SKM-1 (cell line): ENCODE results near the gene SH3RF3.

Source experiments
- DNase-seq: peaks from one replicate; lab custom pipeline; 2025; ENCODE audit not compliant: unreplicated experiment; lab: John Stamatoyannopoulos, UW

Gene SH3RF3

GRCh38 chr2:109137616-109138015, 8.6 kb downstream of the SH3RF3 start:
- DNase-seq: no peak

DNA sequence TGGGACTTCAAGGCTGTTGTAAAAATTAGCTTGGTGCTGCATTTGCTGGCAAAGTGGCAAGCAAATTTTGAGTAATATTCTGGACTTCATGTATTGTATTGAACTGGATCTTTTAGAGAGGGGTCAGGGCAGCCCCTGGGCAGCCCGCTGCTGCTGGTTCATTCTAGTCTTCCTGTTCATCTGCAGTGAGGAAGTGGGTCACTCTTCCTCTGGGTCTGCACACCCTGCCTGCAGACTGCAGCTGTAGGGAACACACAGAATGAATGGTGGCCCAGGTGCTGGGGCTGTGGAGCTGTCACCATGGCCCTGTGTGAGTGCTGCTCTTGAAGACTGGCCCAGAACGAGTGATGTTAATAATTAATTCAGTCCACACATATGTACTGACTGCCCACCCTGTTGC, 9.4 kb downstream of the SH3RF3 start:
- no peak for DNase-seq

DNA sequence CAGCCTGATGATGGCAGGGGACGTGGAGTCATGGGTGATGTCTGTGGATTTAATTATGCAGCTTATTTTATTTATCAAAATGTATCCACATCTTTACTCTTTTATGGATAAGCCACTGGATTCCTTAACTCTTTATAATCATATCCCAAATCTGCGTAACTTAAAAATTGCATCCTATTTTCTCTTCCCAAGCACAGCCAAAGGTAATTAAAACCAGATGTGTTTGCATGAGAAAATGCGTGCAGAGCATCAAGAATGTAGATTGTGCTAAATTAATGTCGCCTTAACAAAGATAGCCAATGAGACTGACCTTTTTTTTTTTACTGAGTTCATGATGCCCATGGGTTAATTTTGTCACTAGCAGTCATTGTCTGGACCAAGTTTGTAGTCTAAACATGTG, 10.0 kb downstream of the SH3RF3 start:
- DNase-seq: no peak

DNA sequence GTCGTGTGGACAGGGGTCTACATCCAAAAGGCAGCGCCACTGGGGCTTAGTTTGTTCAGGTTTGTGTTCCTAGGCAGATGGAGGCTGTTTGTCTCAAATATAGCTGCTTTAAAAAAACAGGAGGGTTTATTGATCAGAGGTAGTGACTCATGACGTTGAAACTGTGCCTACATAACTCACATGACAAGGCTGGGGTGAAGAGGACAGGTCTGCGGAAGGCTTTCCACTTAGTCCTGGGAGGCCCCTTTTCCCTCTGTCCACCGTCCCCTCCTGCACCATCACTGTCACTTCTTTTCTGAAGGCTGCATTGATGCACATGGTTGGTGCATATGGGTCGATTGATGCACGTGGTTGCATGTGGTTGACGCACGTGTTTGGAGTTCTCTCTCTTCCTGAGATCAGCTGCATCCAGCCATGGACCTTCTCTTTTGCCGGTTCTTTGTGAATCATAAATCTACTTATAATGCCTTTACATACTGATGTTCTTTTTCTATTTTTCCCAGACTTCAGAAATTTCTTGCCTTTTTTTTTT, 10.9 kb downstream of the SH3RF3 start:
- DNase-seq: no peak

DNA sequence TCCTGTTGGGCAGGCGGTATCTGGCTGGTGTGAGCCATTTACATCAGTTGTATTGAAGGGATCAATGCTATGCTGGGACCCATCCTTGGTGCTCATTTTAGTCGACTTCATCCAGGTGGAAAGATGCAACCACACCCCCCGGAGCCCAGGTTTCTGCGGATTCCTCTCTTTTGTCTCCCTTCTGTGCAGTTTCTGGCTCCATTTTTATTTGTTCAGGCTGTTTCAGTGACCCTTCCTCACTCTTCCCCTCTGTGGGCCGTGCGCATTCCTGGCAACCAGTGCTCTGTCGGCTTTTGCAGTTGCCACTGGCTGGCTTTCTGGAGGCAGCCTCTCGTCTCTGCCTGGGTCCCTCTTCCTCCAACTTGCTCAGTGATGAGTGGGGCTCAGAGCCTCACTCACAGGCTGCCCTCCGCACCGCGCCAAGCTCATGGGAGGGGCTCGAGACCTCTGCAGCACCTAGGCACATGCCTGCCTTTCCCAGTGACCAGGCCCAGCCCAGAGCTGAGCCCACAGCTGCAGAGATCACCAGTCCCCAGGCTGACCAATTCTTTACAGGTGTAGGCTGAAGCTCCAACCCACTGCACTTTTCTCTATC, 12.1 kb downstream of the SH3RF3 start:
- DNase-seq: no peak

- DNase-seq: no peak
These were observed 12.8 kb downstream of the SH3RF3 start for GRCh38 chr2:109141727-109142283.

GRCh38 chr2:109142416-109143210, 13.6 kb downstream of the SH3RF3 start:
- no peak for DNase-seq

GRCh38 chr2:109143214-109144187, 14.5 kb downstream of the SH3RF3 start:
- DNase-seq: no peak

- DNase-seq: no peak
These were observed 15.3 kb downstream of the SH3RF3 start for GRCh38 chr2:109144271-109144670.

GRCh38 chr2:109144721-109145120, 15.7 kb downstream of the SH3RF3 start:
- DNase-seq: no peak

GRCh38 chr2:109145286-109145685, 16.3 kb downstream of the SH3RF3 start:
- no peak for DNase-seq

DNA sequence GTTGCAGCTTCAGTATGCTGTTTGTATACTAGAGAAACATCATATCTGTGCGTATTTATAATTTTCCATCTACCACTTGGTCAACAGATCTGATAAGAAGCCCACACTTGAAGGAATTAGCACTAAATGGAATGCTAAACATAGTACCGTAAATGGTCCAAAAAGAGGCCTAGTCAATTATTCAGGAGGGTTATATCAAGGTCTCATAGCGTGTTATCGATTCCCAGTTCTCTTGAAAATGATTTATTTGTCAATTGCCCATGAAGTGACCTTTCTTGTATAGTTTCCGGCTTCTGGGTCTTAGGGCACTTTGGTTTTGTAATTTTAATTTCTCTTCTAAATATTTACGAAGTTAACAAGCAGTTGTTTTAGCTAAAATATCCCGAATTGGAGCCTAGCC, 18.4 kb downstream of the SH3RF3 start:
- no peak for DNase-seq

GRCh38 chr2:109148117-109148746, 19.2 kb downstream of the SH3RF3 start:
- no peak for DNase-seq

- no peak for DNase-seq
These were observed 20.1 kb downstream of the SH3RF3 start for GRCh38 chr2:109148991-109149645.

DNA sequence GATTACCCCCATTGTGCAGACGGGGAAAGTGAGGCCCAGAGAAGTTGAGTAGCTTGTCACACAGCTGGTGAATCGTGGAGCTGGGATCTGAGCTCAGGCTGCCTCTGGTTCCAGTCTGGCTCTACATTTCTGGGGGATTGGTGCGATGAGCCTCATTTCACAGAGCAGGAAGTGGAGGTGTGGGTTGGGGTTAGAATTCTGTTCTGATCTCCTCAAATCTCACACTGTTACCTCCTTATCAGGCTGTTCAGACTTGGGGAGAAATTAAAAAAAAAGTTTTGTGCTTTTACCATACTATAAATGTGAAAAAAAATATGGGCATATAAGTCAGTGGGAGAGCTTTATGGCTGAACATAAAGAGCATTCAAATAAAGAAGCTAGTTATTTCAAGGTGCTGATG, 21.6 kb downstream of the SH3RF3 start:
- DNase-seq: no peak

DNA sequence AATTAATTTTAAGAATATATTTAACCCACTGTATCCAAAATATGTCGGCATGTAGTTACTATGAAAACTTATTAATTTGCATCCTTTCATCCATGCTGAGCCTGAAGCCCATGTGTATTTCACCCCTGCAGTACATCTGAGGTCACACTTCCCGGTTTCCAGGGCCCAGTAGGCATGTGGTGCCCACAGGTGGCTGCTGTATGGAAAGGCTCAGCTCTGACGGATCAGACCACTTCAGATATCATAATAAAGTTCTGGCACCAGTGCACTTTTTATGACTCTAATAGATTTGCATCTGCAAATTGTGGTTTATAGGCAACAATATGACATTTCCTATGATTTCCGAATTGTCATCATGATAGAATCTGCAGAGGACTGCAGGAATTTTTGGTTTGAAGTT, 22.5 kb downstream of the SH3RF3 start:
- DNase-seq: no peak

DNA sequence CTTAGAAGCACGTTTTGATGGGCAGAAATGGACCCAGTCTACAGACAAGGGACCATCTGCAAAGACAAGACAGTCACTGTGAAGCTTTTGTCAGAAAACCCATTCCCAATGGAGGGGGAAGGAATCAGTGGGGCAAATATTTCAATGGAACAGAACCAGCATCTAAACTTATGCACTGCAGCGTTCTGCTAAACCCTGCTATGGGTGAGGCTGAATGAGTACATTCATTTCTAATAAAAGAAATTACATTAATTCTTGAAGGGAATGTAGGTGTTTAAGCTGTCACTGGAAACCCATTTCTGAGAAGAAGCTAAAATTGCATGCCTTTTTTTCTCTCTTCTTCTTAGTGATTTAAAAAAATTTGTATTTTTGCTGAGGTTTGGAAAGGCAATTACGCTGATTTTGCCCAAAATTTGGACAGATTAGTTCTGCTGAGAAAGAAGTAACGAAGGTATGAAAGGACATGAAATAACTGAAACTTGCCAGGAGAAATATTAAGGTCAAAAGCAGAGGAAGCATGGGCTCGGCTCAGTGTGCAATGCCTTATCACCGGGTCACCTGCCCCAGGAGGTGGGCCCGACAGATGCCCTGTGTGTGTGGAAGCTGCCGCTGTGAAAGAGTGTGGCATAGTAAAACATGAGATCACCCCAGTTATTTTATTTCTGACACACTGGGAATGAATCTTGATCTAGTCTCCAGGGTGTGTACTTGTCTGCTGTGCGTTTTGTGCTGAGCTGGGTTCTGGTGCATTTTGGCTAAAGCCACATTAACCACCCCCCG, 24.2 kb downstream of the SH3RF3 start:
- no peak for DNase-seq

DNA sequence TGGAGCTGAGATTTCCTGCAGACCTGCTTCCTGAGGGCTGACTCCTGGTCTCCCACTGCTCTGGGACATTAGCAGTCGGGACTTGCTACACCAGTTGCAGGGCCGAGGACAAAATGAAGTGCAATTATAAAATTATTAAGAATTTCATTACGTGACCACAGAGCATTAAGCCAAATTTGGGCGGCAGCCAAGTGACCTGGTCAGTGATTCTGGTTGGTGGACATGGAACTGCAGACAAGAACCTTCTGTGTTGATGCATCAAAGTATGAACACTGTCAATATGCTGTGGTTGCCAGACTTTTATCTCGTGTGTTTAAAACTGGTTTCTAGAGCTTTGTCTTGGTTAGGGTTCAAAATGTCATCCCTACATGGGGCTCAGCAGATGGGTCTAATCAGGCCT, 24.8 kb downstream of the SH3RF3 start:
- no peak for DNase-seq

- no peak for DNase-seq
These were observed 25.2 kb downstream of the SH3RF3 start for GRCh38 chr2:109154226-109154625.
